ENCODE data around the gene TMTC4. TPM values are rescaled to one million over a fixed set of nuclear protein-coding genes. Genes with fewer than 3 reads are reported as not detected.

The TMTC4 gene
- total RNA-seq, 4 donors from 2014 or later: 12.5 to 28.5 (median 14.8) TPM

- WGBS, 2 donors: 83 to 90% methylated on average over 8 of the region's 8 CpGs
- no peak for DNase-seq (ENCODE audit: low spot score in 2 of 2)
- H3K36me3 ChIP-seq: peaks cover 0 to 4% (median 0%) of the 10 kb centered on the region in 3 donors
Measured at GRCh38 chr13:100559886-100560285, 114.7 kb downstream of the TMTC4 start.

More at GRCh38 chr13:100559886-100560285, 114.7 kb downstream of the TMTC4 start:
- Histone ChIP-seq H3K4me3 (no peak overlapping the region), H3K4me1 (no peaks in the 10 kb centered on the region), H3K27ac (no peak overlapping the region), H3K27me3 (no peaks in the 10 kb centered on the region), H3K9me3 (peaks cover 0 to 4% (median 0%) of the 10 kb centered on the region in 4 donors)
- TF ChIP-seq EP300 (IDR thresholded peaks at IDR 0.05): no peak

Other genes starting within 250 kb of the TMTC4 start
- 1 to 10 TPM; 2.4 to 5.2 (median 3.9) TPM for gene GGACT, start 86.0 kb downstream of the TMTC4 start, total RNA-seq

Measured in tibial nerve (tissue), 4 donors.